ENCODE results near the gene TIMD4.

Gene TIMD4

GRCh38 chr5:156888520-156888919 is 74.5 kb downstream of the TIMD4 start:
- H3K27ac ChIP-seq, result peak overlapping the region; percentile 37

DNA sequence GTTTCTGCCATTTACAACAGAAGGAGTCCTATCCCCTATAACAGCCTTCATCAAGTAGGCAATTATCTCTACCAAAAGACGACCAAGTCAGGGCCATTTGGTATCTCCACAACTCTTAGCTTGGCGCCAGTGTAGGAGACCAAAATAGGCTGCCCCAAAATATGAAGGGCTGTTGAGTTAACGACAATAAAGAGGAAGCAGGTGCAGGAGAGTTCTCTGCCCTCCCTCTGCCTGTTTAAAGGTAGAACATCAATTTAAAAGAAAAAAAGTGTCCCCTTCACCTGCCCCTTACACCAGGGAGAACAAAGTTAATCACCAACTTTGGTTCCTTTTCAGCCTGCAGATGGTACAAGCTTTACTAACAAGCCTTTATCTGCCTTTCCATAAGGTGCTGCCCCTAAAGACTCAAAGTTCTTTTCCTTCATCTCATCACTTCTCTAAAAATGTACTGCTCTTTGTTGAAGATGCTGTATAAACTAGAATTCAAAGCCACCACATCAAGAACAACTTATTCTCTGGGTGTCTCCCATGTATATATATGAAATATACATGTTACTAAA is 79.6 kb downstream of the TIMD4 start:
- H3K27ac ChIP-seq, result no peak overlapping the region
- TF ChIP-seq, protein P1, sequence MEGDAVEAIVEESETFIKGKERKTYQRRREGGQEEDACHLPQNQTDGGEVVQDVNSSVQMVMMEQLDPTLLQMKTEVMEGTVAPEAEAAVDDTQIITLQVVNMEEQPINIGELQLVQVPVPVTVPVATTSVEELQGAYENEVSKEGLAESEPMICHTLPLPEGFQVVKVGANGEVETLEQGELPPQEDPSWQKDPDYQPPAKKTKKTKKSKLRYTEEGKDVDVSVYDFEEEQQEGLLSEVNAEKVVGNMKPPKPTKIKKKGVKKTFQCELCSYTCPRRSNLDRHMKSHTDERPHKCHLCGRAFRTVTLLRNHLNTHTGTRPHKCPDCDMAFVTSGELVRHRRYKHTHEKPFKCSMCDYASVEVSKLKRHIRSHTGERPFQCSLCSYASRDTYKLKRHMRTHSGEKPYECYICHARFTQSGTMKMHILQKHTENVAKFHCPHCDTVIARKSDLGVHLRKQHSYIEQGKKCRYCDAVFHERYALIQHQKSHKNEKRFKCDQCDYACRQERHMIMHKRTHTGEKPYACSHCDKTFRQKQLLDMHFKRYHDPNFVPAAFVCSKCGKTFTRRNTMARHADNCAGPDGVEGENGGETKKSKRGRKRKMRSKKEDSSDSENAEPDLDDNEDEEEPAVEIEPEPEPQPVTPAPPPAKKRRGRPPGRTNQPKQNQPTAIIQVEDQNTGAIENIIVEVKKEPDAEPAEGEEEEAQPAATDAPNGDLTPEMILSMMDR (conservative IDR thresholded peaks at IDR 0.05), result no peak

More at GRCh38 chr5:156888520-156888919, 74.5 kb downstream of the TIMD4 start:
- TF ChIP-seq, protein P1 (conservative IDR thresholded peaks at IDR 0.05), result no peak

DNA sequence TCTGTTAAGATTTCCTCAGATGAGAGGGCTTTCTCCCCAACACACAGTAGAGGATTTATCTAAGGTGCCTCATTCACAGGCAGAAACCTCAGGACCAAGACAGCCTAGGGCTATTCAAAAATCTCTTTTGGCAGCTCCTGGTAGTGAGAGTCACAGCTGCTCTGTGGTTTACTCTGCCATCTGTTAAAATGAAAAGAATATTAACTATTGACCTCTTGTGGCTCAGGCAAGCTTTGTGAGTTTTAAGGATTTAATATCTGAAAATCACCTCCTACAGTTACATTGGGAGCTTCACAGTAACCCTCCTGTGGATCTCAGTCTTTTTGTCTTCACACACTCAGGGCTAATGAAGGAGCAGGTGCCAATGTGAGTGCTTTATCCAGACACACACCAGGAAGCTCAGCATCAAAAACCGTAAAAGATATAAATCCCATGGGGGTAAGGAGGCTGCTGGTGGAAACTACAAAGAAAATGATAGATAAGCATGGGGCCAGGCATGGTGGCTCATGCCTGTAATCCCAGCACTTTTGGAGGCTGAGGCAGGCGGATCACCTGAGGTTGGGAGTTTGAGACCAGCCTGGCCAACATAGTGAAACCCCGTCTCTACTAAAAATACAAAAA is 83.3 kb downstream of the TIMD4 start:
- peak overlapping the region; percentile 10; the same call in 1 of the 2 replicates for H3K27ac ChIP-seq
- TF ChIP-seq, protein P1 (conservative IDR thresholded peaks at IDR 0.05), result no peak

DNA sequence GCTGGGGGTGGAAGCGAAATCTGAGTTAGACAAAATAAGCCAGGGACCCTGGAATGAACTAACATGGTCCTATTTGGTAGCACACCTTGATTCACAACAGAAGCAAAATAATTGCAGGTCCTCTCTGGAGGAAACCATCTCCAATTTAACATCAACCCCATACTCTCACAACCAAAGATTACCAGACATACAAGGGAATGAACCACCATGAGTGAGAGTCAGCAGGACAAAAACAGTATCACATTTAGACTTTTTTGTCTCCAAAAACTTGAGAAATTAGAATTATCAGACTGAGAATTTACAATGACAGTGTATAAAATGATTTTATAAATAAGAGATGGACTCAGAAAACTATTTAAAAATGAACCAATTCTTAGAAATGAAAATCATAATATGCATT is 91.8 kb downstream of the TIMD4 start:
- no peak overlapping the region for H3K27ac ChIP-seq
- TF ChIP-seq, protein P1 (conservative IDR thresholded peaks at IDR 0.05), result no peak

DNA sequence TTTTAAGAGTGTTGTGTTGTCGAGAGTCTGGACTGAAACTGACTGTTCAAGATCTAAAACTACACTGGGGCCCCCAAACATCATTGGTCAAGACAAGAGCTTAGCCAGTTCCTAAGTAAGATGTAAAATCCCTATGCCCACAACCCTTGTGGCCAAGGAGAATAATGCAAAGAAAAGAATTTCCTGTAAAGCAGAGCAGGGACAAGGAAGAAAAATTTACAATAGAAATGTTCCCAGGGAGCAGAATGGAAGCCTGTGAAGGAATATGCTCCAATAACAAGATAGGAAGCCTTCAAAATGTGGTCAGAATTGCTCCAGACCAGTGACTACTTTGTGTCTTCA is 92.6 kb downstream of the TIMD4 start:
- H3K27ac ChIP-seq, result no peak overlapping the region
- TF ChIP-seq, protein P1 (conservative IDR thresholded peaks at IDR 0.05), result no peak

Measured in VCaP (cell line).